Osteocyte (in vitro differentiated cells): Measurements from ENCODE around the gene CC2D1B. TPM values are rescaled to one million over a fixed set of nuclear protein-coding genes. Genes with fewer than 3 reads are reported as not detected.

Experiments used
- DNase-seq: peaks from one replicate; pipeline ENCODE4 v3.0.0; 2021; ENCODE audit warnings: mixed read lengths; ENCODE audit not compliant: unreplicated experiment; ENCODE audit errors: extremely low spot score
- H3K27ac Mint-ChIP-seq: one replicate; pipeline ENCODE4 v1.8.0; 2021; ENCODE audit warnings: mild to moderate bottlenecking, mixed read lengths; ENCODE audit not compliant: unreplicated experiment
- H3K27me3 Mint-ChIP-seq: one replicate; pipeline ENCODE4 v1.8.0; 2021; ENCODE audit warnings: mixed read lengths; ENCODE audit not compliant: unreplicated experiment
- H3K36me3 Mint-ChIP-seq: one replicate; pipeline ENCODE4 v1.8.0; 2021; ENCODE audit warnings: mixed read lengths; ENCODE audit not compliant: unreplicated experiment
- H3K4me1 Mint-ChIP-seq: one replicate; pipeline ENCODE4 v1.8.0; 2021; ENCODE audit warnings: mixed read lengths; ENCODE audit not compliant: unreplicated experiment
- H3K4me3 Mint-ChIP-seq: one replicate; pipeline ENCODE4 v1.8.0; 2021; ENCODE audit warnings: mild to moderate bottlenecking, moderate library complexity, mixed read lengths; ENCODE audit not compliant: unreplicated experiment
- H3K9me3 Mint-ChIP-seq: one replicate; pipeline ENCODE4 v1.8.0; 2021; ENCODE audit warnings: mixed read lengths; ENCODE audit not compliant: unreplicated experiment
- CTCF ChIP-seq: fragments of 200-600 bp; sonication (generic); IDR thresholded peaks from 2 replicates; pipeline ENCODE4 v1.5.0; 2021; ENCODE audit warnings: antibody characterized with exemption, mild to moderate bottlenecking, moderate library complexity
- total RNA-seq: library from RNA; stranded (reverse); gene quantifications from 2 replicates; pipeline ENCODE4 v1.2.1, GENCODE V29; 2021

CC2D1B gene
- total RNA-seq, 1 donor from 2014 or later = 44.0 TPM

GRCh38 chr1:52359676-52360594 lies 6.1 kb downstream of the CC2D1B start:
- Mint-ChIP-seq H3K36me3 (peaks cover 54% of the 10 kb centered on the region), H3K27me3 (no peaks in the 10 kb centered on the region), H3K4me1 (peaks cover 10% of the 10 kb centered on the region), H3K9me3 (no peaks in the 10 kb centered on the region), H3K27ac (no peak overlapping the region), H3K4me3 (no peak overlapping the region)
- no peak for TF ChIP-seq CTCF
- DNase-seq = no peak

GRCh38 chr1:52358851-52359497 lies 7.0 kb downstream of the CC2D1B start:
- H3K9me3 Mint-ChIP-seq = no peaks in the 10 kb centered on the region
- H3K27ac Mint-ChIP-seq = no peak overlapping the region
- no peaks in the 10 kb centered on the region for H3K27me3 Mint-ChIP-seq
- DNase-seq = no peak
- TF ChIP-seq CTCF = no peak
- H3K4me3 Mint-ChIP-seq = no peak overlapping the region
- H3K36me3 Mint-ChIP-seq = peaks cover 58% of the 10 kb centered on the region
- peaks cover 2% of the 10 kb centered on the region for H3K4me1 Mint-ChIP-seq

- peaks cover 72% of the 10 kb centered on the region for H3K36me3 Mint-ChIP-seq
- no peak for DNase-seq
- H3K4me3 Mint-ChIP-seq = no peak overlapping the region
- H3K9me3 Mint-ChIP-seq = no peaks in the 10 kb centered on the region
- peak overlapping the region; percentile 2 for H3K27ac Mint-ChIP-seq
- no peak for TF ChIP-seq CTCF
- H3K4me1 Mint-ChIP-seq = no peaks in the 10 kb centered on the region
- no peaks in the 10 kb centered on the region for H3K27me3 Mint-ChIP-seq
These were observed 8.6 kb downstream of the CC2D1B start for GRCh38 chr1:52357397-52357796.

- Mint-ChIP-seq H3K9me3 (no peaks in the 10 kb centered on the region), H3K27me3 (no peaks in the 10 kb centered on the region), H3K4me3 (no peak overlapping the region), H3K27ac (peak overlapping the region; percentile 2), H3K4me1 (no peaks in the 10 kb centered on the region), H3K36me3 (peaks cover 71% of the 10 kb centered on the region)
- no peak for DNase-seq
- TF ChIP-seq CTCF = no peak
These were observed 9.1 kb downstream of the CC2D1B start for GRCh38 chr1:52356818-52357355.
